HepG2 (cell line): Measurements from ENCODE around the gene CDIP1. TPM values are rescaled to one million over a fixed set of nuclear protein-coding genes. Genes with fewer than 3 reads are reported as not detected.

Experiments
- ATF5 ChIP-seq: sonication (generic); formaldehyde crosslinking; IDR thresholded peaks from 2 replicates; pipeline ENCODE4 v1.4.0; 2020; ENCODE audit warnings: mild to moderate bottlenecking, low read depth, missing genetic modification reagents
- EED ChIP-seq: sonication (generic); formaldehyde crosslinking; IDR thresholded peaks from 2 replicates; pipeline ENCODE4 v1.5.0; 2020; ENCODE audit warnings: mild to moderate bottlenecking, missing genetic modification reagents
- FOXA1 ChIP-seq, 2 experiments: fragments of 450-650 bp in 1 of 2; sonication (generic) in 1 of 2; formaldehyde crosslinking in 1 of 2; IDR thresholded peaks; 2 replicates each; pipeline versions ENCODE4 v1.4.0 to v1.6.1; 2016 to 2020; ENCODE audit warnings: missing genetic modification reagents in 1 of 2
- MTERF4 ChIP-seq: sonication (generic); formaldehyde crosslinking; IDR thresholded peaks from 2 replicates; pipeline ENCODE4 v1.8.0; 2023; ENCODE audit warnings: mild to moderate bottlenecking, missing genetic modification reagents
- NR2C2 ChIP-seq: sonication (generic); formaldehyde crosslinking; IDR thresholded peaks from 2 replicates; pipeline ENCODE4 v1.4.0; 2020; ENCODE audit warnings: missing genetic modification reagents, mild to moderate bottlenecking, moderate library complexity, borderline replicate concordance
- TAF1 ChIP-seq: sonication (generic); formaldehyde crosslinking; IDR thresholded peaks from 2 replicates; pipeline ENCODE4 v1.4.0; 2020; ENCODE audit warnings: missing genetic modification reagents
- TBX2 ChIP-seq: sonication (generic); formaldehyde crosslinking; IDR thresholded peaks from 2 replicates; pipeline ENCODE4 v1.5.0; 2020; ENCODE audit warnings: missing genetic modification reagents, mild to moderate bottlenecking, borderline replicate concordance
- TBX3 ChIP-seq: fragments of 450-650 bp; IDR thresholded peaks from 2 replicates; pipeline ENCODE4 v1.6.1; 2017; ENCODE audit warnings: antibody characterized with exemption, mild to moderate bottlenecking, inconsistent platforms, borderline replicate concordance
- WIZ ChIP-seq: sonication (generic); formaldehyde crosslinking; IDR thresholded peaks from 2 replicates; pipeline ENCODE4 v1.5.1; 2020; ENCODE audit warnings: mild to moderate bottlenecking, missing genetic modification reagents
- ZKSCAN5 ChIP-seq: sonication (generic); formaldehyde crosslinking; IDR thresholded peaks from 2 replicates; pipeline ENCODE4 v1.5.1; 2020; ENCODE audit warnings: mild to moderate bottlenecking, missing genetic modification reagents
- ZNF709 ChIP-seq: sonication (generic); formaldehyde crosslinking; IDR thresholded peaks from 2 replicates; pipeline ENCODE4 v1.5.0; 2020; ENCODE audit warnings: mild to moderate bottlenecking, missing genetic modification reagents
- ZSCAN20 ChIP-seq: sonication (generic); formaldehyde crosslinking; IDR thresholded peaks from 2 replicates; pipeline ENCODE4 v1.4.0; 2020; ENCODE audit warnings: missing genetic modification reagents, mild to moderate bottlenecking, borderline replicate concordance
- ZSCAN9 ChIP-seq: IDR thresholded peaks from 2 replicates; pipeline ENCODE4 v1.6.1; 2016; ENCODE audit warnings: borderline replicate concordance
- polyA plus RNA-seq, 8 experiments: library from polyadenylated mRNA; depleted of rRNA in 3 of 8; stranded (reverse) in 7 of 8; unstranded in 1 of 8; fragments of >200 nt; fragmentation: Illumina TruSeq in 4 of 8; extraction: Trizol in 4 of 8; gene quantifications; 2 replicates each; pipeline versions ENCODE4 v1.2.1 to v1.2.3, GENCODE V29; 2011 to 2016; ENCODE audit warnings: low read depth in 4 of 8, missing spikeins in 1 of 8, mixed read lengths in 1 of 8; ENCODE audit not compliant: insufficient read depth in 1 of 8
- total RNA-seq, 5 experiments: library from RNA; depleted of rRNA; stranded (reverse); fragments of >200 nt; fragmentation: Illumina TruSeq; extraction: Trizol; gene quantifications; 2 replicates each; pipeline ENCODE4 v1.2.3, GENCODE V29; 2016; ENCODE audit warnings: low read depth in 1 of 5
- TF ChIP-seq, protein P1 (sequence below): sonication (generic); formaldehyde crosslinking; IDR thresholded peaks from 2 replicates; pipeline ENCODE4 v1.4.0; 2020; ENCODE audit warnings: missing genetic modification reagents
- TF ChIP-seq, protein P2 (sequence below): sonication (generic); formaldehyde crosslinking; IDR thresholded peaks from 2 replicates; pipeline ENCODE4 v1.9.0; 2021; ENCODE audit warnings: missing genetic modification reagents, borderline replicate concordance

CDIP1 gene
- total and polyA plus RNA-seq, 2 of the 13 experiments (the other 11 are each of a cell fraction or from before 2014, with no cell fraction given) = 31.2 to 56.7 TPM

DNA sequence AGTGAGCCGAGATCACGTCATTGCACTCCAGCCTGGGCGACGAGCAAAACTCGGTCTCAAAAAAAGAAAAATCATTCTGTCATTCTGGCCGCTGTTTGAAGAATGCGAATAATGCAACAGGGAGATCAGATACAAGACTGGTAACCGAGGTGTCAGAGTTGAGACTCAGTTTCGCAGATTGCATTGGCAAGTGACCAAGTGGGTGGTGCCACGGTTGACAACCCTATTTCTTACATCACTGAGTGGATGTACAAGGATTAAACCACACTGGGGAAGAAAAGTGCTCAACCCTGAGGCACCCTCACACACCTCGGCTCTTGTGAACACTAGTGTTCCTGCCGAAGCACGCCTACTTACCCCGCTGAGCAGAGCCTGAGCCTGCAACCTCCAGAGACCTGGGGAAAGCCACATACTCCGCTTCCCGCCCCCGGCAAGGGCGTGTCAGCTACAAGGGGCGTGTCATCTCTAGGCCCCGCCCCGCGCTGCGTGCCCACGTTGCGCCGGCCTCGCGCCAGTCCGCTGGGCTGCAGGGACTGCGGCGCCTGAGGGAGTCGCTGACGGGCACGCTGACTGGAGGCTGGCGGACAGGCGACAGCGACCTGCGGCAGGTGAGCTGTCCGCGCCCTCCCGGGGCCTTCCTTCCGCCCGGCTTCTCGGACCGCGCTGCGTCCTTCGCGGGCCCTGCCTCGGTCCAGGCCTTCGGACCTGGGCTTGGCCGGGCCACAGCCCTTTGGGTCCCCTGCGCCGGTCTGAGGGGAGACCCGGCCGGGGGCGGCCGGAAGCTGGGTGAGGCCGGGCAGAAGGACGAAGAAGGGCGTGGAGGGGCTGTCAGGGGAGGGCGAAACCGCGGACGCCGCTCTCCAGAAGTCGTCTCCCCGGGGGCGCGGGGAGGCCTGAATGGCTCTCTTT, 62.4 kb downstream of the CDIP1 start, which contains the start of gene HMOX2 (continued):
- TF ChIP-seq ATF5 (peak; percentile 65; the same call in 1 of the 2 replicates), MTERF4 (CRISPR knock-in tag) (0 out of 2 replicates have a peak, but pooled peaks have one; percentile 25), TBX2 (CRISPR knock-in tag) (peak; percentile 85; the same call in 1 of the 2 replicates), ZSCAN9 (CRISPR knock-in tag) (peak; percentile 50; the same call in 1 of the 2 replicates), TAF1 (peak; percentile 97), TBX3 (no peak), FOXA1 (IDR thresholded peaks at IDR 0.05) (no peak), FOXA1 (CRISPR knock-in tag; IDR thresholded peaks at IDR 0.05) (0 out of 2 replicates have a peak, but pooled peaks have one; percentile 22), ZNF709 (CRISPR knock-in tag) (0 out of 2 replicates have a peak, but pooled peaks have one; percentile 52), EED (CRISPR knock-in tag) (no peak; the same call in 1 of the 2 replicates), ZKSCAN5 (CRISPR knock-in tag) (no peak), WIZ (CRISPR knock-in tag) (peak; percentile 74; the same call in 1 of the 2 replicates), ZSCAN20 (CRISPR knock-in tag) (0 out of 2 replicates have a peak, but pooled peaks have one; percentile 80), NR2C2 (CRISPR knock-in tag) (peak; percentile 30; the same call in 1 of the 2 replicates)
- TF ChIP-seq, protein P1, sequence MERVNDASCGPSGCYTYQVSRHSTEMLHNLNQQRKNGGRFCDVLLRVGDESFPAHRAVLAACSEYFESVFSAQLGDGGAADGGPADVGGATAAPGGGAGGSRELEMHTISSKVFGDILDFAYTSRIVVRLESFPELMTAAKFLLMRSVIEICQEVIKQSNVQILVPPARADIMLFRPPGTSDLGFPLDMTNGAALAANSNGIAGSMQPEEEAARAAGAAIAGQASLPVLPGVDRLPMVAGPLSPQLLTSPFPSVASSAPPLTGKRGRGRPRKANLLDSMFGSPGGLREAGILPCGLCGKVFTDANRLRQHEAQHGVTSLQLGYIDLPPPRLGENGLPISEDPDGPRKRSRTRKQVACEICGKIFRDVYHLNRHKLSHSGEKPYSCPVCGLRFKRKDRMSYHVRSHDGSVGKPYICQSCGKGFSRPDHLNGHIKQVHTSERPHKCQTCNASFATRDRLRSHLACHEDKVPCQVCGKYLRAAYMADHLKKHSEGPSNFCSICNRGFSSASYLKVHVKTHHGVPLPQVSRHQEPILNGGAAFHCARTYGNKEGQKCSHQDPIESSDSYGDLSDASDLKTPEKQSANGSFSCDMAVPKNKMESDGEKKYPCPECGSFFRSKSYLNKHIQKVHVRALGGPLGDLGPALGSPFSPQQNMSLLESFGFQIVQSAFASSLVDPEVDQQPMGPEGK (CRISPR knock-in tag) = peak; percentile 47
- TF ChIP-seq, protein P2, sequence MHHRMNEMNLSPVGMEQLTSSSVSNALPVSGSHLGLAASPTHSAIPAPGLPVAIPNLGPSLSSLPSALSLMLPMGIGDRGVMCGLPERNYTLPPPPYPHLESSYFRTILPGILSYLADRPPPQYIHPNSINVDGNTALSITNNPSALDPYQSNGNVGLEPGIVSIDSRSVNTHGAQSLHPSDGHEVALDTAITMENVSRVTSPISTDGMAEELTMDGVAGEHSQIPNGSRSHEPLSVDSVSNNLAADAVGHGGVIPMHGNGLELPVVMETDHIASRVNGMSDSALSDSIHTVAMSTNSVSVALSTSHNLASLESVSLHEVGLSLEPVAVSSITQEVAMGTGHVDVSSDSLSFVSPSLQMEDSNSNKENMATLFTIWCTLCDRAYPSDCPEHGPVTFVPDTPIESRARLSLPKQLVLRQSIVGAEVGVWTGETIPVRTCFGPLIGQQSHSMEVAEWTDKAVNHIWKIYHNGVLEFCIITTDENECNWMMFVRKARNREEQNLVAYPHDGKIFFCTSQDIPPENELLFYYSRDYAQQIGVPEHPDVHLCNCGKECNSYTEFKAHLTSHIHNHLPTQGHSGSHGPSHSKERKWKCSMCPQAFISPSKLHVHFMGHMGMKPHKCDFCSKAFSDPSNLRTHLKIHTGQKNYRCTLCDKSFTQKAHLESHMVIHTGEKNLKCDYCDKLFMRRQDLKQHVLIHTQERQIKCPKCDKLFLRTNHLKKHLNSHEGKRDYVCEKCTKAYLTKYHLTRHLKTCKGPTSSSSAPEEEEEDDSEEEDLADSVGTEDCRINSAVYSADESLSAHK (CRISPR knock-in tag) = no peak
